Measurements from ENCODE around the gene FCHSD2. TPM values are rescaled to one million over a fixed set of nuclear protein-coding genes. Genes with fewer than 3 reads are reported as not detected.

Gene FCHSD2
- total and polyA plus RNA-seq, 2 of the 13 experiments (the other 11 are each of a cell fraction or from before 2014, with no cell fraction given) = 20.5 to 24.8 TPM

- TF ChIP-seq ETS1 (CRISPR knock-in tag; IDR thresholded peaks at IDR 0.05) (no peak), PHF5A (CRISPR knock-in tag; IDR thresholded peaks at IDR 0.05; ENCODE audit: low read depth, unreplicated experiment) (no peak), FOXP1 (IDR thresholded peaks at IDR 0.05) (no peak), FOXP1 (CRISPR knock-in tag; IDR thresholded peaks at IDR 0.05) (peak; percentile 52; the same call in 1 of the 2 replicates), TP53 (CRISPR knock-in tag; conservative IDR thresholded peaks at IDR 0.05) (no peak), ZBTB33 (CRISPR knock-in tag; IDR thresholded peaks at IDR 0.05) (no peak), HDAC2 (CRISPR knock-in tag; IDR thresholded peaks at IDR 0.05) (peak; percentile 57; the same call in 1 of the 2 replicates), ZMYM3 (CRISPR knock-in tag; IDR thresholded peaks at IDR 0.05) (peak; percentile 80), THAP11 (CRISPR knock-in tag; IDR thresholded peaks at IDR 0.05) (peak; percentile 45; the same call in 1 of the 2 replicates), TBX3 (IDR thresholded peaks at IDR 0.05; ENCODE audit: borderline replicate concordance) (peak; percentile 71; the same call in 1 of the 2 replicates), CHCHD3 (CRISPR knock-in tag; IDR thresholded peaks at IDR 0.05) (no peak), MYNN (CRISPR knock-in tag; IDR thresholded peaks at IDR 0.05; ENCODE audit: low read depth) (no peak), REL (CRISPR knock-in tag; conservative IDR thresholded peaks at IDR 0.05) (no peak), U2AF2 (IDR thresholded peaks at IDR 0.05; ENCODE audit: low read depth, low read length) (no peak), MAFF (IDR thresholded peaks at IDR 0.05; ENCODE audit: low read depth, low read length) (peak; percentile 22; the same call in 1 of the 2 replicates), SALL1 (CRISPR knock-in tag; IDR thresholded peaks at IDR 0.05) (peak; percentile 45; the same call in 1 of the 2 replicates), ZNF878 (CRISPR knock-in tag; IDR thresholded peaks at IDR 0.05) (no peak)
- TF ChIP-seq, protein P1, sequence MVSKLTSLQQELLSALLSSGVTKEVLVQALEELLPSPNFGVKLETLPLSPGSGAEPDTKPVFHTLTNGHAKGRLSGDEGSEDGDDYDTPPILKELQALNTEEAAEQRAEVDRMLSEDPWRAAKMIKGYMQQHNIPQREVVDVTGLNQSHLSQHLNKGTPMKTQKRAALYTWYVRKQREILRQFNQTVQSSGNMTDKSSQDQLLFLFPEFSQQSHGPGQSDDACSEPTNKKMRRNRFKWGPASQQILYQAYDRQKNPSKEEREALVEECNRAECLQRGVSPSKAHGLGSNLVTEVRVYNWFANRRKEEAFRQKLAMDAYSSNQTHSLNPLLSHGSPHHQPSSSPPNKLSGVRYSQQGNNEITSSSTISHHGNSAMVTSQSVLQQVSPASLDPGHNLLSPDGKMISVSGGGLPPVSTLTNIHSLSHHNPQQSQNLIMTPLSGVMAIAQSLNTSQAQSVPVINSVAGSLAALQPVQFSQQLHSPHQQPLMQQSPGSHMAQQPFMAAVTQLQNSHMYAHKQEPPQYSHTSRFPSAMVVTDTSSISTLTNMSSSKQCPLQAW (CRISPR knock-in tag; IDR thresholded peaks at IDR 0.05) = no peak
- TF ChIP-seq, protein P2, sequence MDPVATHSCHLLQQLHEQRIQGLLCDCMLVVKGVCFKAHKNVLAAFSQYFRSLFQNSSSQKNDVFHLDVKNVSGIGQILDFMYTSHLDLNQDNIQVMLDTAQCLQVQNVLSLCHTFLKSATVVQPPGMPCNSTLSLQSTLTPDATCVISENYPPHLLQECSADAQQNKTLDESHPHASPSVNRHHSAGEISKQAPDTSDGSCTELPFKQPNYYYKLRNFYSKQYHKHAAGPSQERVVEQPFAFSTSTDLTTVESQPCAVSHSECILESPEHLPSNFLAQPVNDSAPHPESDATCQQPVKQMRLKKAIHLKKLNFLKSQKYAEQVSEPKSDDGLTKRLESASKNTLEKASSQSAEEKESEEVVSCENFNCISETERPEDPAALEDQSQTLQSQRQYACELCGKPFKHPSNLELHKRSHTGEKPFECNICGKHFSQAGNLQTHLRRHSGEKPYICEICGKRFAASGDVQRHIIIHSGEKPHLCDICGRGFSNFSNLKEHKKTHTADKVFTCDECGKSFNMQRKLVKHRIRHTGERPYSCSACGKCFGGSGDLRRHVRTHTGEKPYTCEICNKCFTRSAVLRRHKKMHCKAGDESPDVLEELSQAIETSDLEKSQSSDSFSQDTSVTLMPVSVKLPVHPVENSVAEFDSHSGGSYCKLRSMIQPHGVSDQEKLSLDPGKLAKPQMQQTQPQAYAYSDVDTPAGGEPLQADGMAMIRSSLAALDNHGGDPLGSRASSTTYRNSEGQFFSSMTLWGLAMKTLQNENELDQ (CRISPR knock-in tag; IDR thresholded peaks at IDR 0.05; ENCODE audit: borderline replicate concordance) = no peak
Measured at GRCh38 chr11:72807021-72807693, 335.0 kb downstream of the FCHSD2 start (continued).
